Esophagus muscularis mucosa (tissue), 3 donors: ENCODE data around the gene RIPOR2.

Source experiments
- EP300 ChIP-seq: sonication (generic); formaldehyde crosslinking; IDR thresholded peaks from one replicate; pipeline ENCODE4 v1.6.1; 2017; ENCODE audit warnings: antibody characterized with exemption
- TF ChIP-seq, protein P1 (sequence below), 3 experiments: fragments of 200-600 bp in 2 of 3; fragments of 450-650 bp in 1 of 3; sonication (generic) in 2 of 3; IDR thresholded peaks; one replicate each; pipeline ENCODE4 v1.5.1; 2017 to 2019; ENCODE audit warnings: antibody characterized with exemption in 3 of 3, mild to moderate bottlenecking in 2 of 3, moderate library complexity in 1 of 3

DNA sequence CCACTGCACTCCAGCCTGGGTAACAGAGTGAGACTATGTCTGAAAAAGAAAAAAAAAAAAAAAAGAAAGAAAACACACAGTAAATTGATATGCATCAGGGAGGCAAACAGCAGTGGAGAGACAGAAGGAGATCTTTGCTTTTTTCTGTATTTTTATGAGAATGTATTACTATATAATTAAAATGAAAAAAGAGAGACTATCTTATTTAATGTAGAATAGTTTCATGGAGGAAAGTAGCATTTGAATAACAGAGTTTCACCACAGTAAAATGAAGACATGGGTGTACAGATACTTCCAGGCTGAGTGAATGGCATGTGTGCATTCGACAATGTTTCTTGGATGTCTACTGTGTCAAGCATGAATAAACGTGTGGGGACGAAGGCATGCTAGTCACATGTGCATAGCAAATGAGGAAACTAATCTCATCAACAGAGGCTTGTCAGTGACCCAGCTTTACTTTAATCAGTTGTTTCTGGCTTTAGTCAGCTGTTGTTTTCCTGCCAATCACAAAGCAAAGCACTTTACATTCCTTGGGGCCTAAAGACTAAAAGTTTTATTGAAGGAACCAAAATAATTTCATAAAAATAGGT is 81.6 kb downstream of the RIPOR2 start:
- TF ChIP-seq EP300: no peak
- TF ChIP-seq, protein P1, sequence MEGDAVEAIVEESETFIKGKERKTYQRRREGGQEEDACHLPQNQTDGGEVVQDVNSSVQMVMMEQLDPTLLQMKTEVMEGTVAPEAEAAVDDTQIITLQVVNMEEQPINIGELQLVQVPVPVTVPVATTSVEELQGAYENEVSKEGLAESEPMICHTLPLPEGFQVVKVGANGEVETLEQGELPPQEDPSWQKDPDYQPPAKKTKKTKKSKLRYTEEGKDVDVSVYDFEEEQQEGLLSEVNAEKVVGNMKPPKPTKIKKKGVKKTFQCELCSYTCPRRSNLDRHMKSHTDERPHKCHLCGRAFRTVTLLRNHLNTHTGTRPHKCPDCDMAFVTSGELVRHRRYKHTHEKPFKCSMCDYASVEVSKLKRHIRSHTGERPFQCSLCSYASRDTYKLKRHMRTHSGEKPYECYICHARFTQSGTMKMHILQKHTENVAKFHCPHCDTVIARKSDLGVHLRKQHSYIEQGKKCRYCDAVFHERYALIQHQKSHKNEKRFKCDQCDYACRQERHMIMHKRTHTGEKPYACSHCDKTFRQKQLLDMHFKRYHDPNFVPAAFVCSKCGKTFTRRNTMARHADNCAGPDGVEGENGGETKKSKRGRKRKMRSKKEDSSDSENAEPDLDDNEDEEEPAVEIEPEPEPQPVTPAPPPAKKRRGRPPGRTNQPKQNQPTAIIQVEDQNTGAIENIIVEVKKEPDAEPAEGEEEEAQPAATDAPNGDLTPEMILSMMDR (IDR thresholded peaks at IDR 0.05): no peak
